Measurements from ENCODE around the gene RAP1A.

The RAP1A gene

GRCh38 chr1:111735858-111736544 is 116.4 kb downstream of the RAP1A start:
- no peak for DNase-seq (ENCODE audit: low spot score)
- TF ChIP-seq CTCF (IDR thresholded peaks at IDR 0.05; ENCODE audit: borderline replicate concordance, control extremely low read depth, extremely low read depth, insufficient read depth, missing control alignments), result no peak
- in situ Hi-C loops (cut with MboI; ENCODE audit: low sequenced_read_pairs, unreplicated experiment), result no loop called here

GRCh38 chr1:111736548-111737215 is 117.1 kb downstream of the RAP1A start:
- in situ Hi-C loops (cut with MboI; ENCODE audit: low sequenced_read_pairs, unreplicated experiment), result no loop called here
- no peak for TF ChIP-seq CTCF (IDR thresholded peaks at IDR 0.05; ENCODE audit: borderline replicate concordance, control extremely low read depth, extremely low read depth, insufficient read depth, missing control alignments)
- no peak for DNase-seq (ENCODE audit: low spot score)

- in situ Hi-C loops (cut with MboI; ENCODE audit: low sequenced_read_pairs, unreplicated experiment), result no loop called here
- no peak for TF ChIP-seq CTCF (IDR thresholded peaks at IDR 0.05; ENCODE audit: borderline replicate concordance, control extremely low read depth, extremely low read depth, insufficient read depth, missing control alignments)
Observed at GRCh38 chr1:111737216-111738132, 117.9 kb downstream of the RAP1A start.

GRCh38 chr1:111738133-111738435 is 118.5 kb downstream of the RAP1A start:
- no peak for DNase-seq (ENCODE audit: low spot score)
- in situ Hi-C loops (cut with MboI; ENCODE audit: low sequenced_read_pairs, unreplicated experiment), result no loop called here
- no peak for TF ChIP-seq CTCF (IDR thresholded peaks at IDR 0.05; ENCODE audit: borderline replicate concordance, control extremely low read depth, extremely low read depth, insufficient read depth, missing control alignments)

More at GRCh38 chr1:111737216-111738132, 117.9 kb downstream of the RAP1A start:
- DNase-seq (ENCODE audit: low spot score), result no peak

GRCh38 chr1:111738436-111739193 is 119.0 kb downstream of the RAP1A start:
- peak; percentile 62 for DNase-seq (ENCODE audit: low spot score)
- in situ Hi-C loops (cut with MboI; ENCODE audit: low sequenced_read_pairs, unreplicated experiment), result no loop called here
- no peak for TF ChIP-seq CTCF (IDR thresholded peaks at IDR 0.05; ENCODE audit: borderline replicate concordance, control extremely low read depth, extremely low read depth, insufficient read depth, missing control alignments)

Data from GM13976 (cell line).